Naive thymus-derived CD4-positive, alpha-beta T cell (primary cell): ENCODE data around the gene CSTPP1. TPM values are rescaled to one million over a fixed set of nuclear protein-coding genes. Genes with fewer than 3 reads are reported as not detected.
"Not testable (repeated sequence)": the region's sequence is repeated elsewhere in the genome, so short reads cannot be mapped to it uniquely, and the experiment has no call there.

ENCODE experiments used
- ATAC-seq: fragments of 150-1000 bp; cut with Tn5 transposase; 2 replicates; pipeline ENCODE4 v1.10.0; 2021; ENCODE audit warnings: mild to moderate bottlenecking, moderate library complexity
- CTCF ChIA-PET: fragments of 350-600 bp; sonication (Branson Sonifier 250); formaldehyde crosslinking; loops from one replicate; lab custom pipeline; 2021; ENCODE audit warnings: antibody characterized with exemption; lab: Charles Lee
- POLR2A ChIA-PET: fragments of 350-600 bp; sonication (Branson Sonifier 250); formaldehyde crosslinking; loops from one replicate; lab custom pipeline; 2021; ENCODE audit warnings: antibody characterized with exemption, inconsistent platforms; lab: Charles Lee
- DNase-seq, 9 donors: peaks; one replicate each; pipeline versions ENCODE4 v3.0.0 to v3.0.0-alpha.2; 2020 to 2022; ENCODE audit warnings: mixed read lengths in 1 of 9
- H3K27ac ChIP-seq: one replicate; pipeline ENCODE4 v1.7.0; 2013; ENCODE audit warnings: mild to moderate bottlenecking, low read depth, low read length, moderate library complexity
- H3K27me3 ChIP-seq, 2 donors: one replicate each; pipeline ENCODE4 v1.7.0; 2013; ENCODE audit warnings: low read length in 2 of 2, mild to moderate bottlenecking in 2 of 2, moderate library complexity in 2 of 2; ENCODE audit not compliant: control insufficient read depth in 2 of 2, insufficient read depth in 2 of 2
- H3K36me3 ChIP-seq, 3 experiments: 1 replicate in 2 of 3; 2 replicates in 1 of 3; pipeline ENCODE4 v1.7.0; 2013; ENCODE audit warnings: low read length in 3 of 3, mild to moderate bottlenecking in 3 of 3, moderate library complexity in 1 of 3; ENCODE audit not compliant: insufficient read depth in 3 of 3, control insufficient read depth in 2 of 3
- H3K4me1 ChIP-seq, 2 donors: one replicate each; pipeline ENCODE4 v1.7.0; 2013; ENCODE audit warnings: low read length in 2 of 2, mild to moderate bottlenecking in 2 of 2, moderate library complexity in 1 of 2; ENCODE audit not compliant: control insufficient read depth in 2 of 2, insufficient read depth in 2 of 2
- H3K4me3 ChIP-seq: 2 replicates; pipeline ENCODE4 v1.7.0; 2013; ENCODE audit warnings: mild to moderate bottlenecking, low read length
- H3K9me3 ChIP-seq, 3 experiments: 1 replicate in 2 of 3; 2 replicates in 1 of 3; pipeline ENCODE4 v1.7.0; 2013; ENCODE audit warnings: low read length in 3 of 3; ENCODE audit not compliant: control insufficient read depth in 2 of 3
- H3K27ac Mint-ChIP-seq, 9 donors: one replicate each; pipeline ENCODE4 v1.8.0; 2020 to 2022; ENCODE audit warnings: mixed read lengths in 9 of 9, mild to moderate bottlenecking in 8 of 9, moderate library complexity in 5 of 9, inconsistent platforms in 2 of 9
- H3K27me3 Mint-ChIP-seq, 5 donors: one replicate each; pipeline ENCODE4 v1.8.0; 2021 to 2022; ENCODE audit warnings: mixed read lengths in 5 of 5, mild to moderate bottlenecking in 1 of 5
- H3K36me3 Mint-ChIP-seq, 5 donors: one replicate each; pipeline ENCODE4 v1.8.0; 2020 to 2022; ENCODE audit warnings: mixed read lengths in 5 of 5, mild to moderate bottlenecking in 3 of 5, inconsistent platforms in 1 of 5
- H3K4me1 Mint-ChIP-seq, 7 donors: one replicate each; pipeline ENCODE4 v1.8.0; 2020 to 2022; ENCODE audit warnings: mixed read lengths in 7 of 7, mild to moderate bottlenecking in 3 of 7, inconsistent platforms in 1 of 7
- H3K4me3 Mint-ChIP-seq, 10 donors: one replicate each; pipeline ENCODE4 v1.8.0; 2020 to 2022; ENCODE audit warnings: mild to moderate bottlenecking in 10 of 10, mixed read lengths in 10 of 10, moderate library complexity in 6 of 10, inconsistent platforms in 2 of 10
- H3K9me3 Mint-ChIP-seq, 11 donors: one replicate each; pipeline ENCODE4 v1.8.0; 2020 to 2022; ENCODE audit warnings: mixed read lengths in 11 of 11, mild to moderate bottlenecking in 4 of 11, inconsistent platforms in 1 of 11, moderate library complexity in 1 of 11
- intact Hi-C, 2 donors: fragments of 100-400 bp; cut with micrococcal nuclease; formaldehyde crosslinking; loops; one replicate each; pipeline ENCODE4 v1.15.1; 2023
- microRNA-seq: library from miRNA; unstranded; fragments of <30 nt; microRNA quantifications from one replicate; pipeline ENCODE4 v1.2.0, GENCODE V29; 2022; ENCODE audit warnings: borderline microRNAs expressed
- polyA plus RNA-seq, 2 donors: library from polyadenylated mRNA; unstranded; fragments of 300-500 nt; fragmentation: Illumina TruSeq; gene quantifications; one replicate each; pipeline ENCODE4 v1.2.3, GENCODE V29; 2021
- total RNA-seq, 6 experiments: library from RNA in 5 of 6; stranded (reverse) in 5 of 6; gene quantifications; 1 replicate in 5 of 6; 2 replicates in 1 of 6; pipeline ENCODE4 v1.2.3 and lab custom pipeline; 2021 to 2026

The CSTPP1 gene
- total and polyA plus RNA-seq, 7 experiments from 2014 or later: 9.3 to 18.6 (median 16.1) TPM

GRCh38 chr11:47207459-47207858 lies 270.9 kb downstream of the CSTPP1 start:
- no peaks in the 10 kb centered on the region for H3K4me1 Mint-ChIP-seq
- H3K36me3 Mint-ChIP-seq: no peaks in the 10 kb centered on the region
- H3K9me3 ChIP-seq: no peaks in the 10 kb centered on the region
- H3K4me3 Mint-ChIP-seq: no peak overlapping the region
- H3K27me3 Mint-ChIP-seq: peaks cover 0 to 13% (median 0%) of the 10 kb centered on the region in 5 donors
- intact Hi-C loops: no loop called here
- no peak overlapping the region for H3K4me3 ChIP-seq
- CTCF ChIA-PET: no interaction called here
- no peaks in the 10 kb centered on the region for H3K4me1 ChIP-seq
- H3K27me3 ChIP-seq: no peaks in the 10 kb centered on the region
- no peak overlapping the region for H3K27ac Mint-ChIP-seq
- H3K27ac ChIP-seq: no peak overlapping the region
- no peaks in the 10 kb centered on the region for H3K36me3 ChIP-seq
- DNase-seq (no peak), ATAC-seq (no peak)
- POLR2A ChIA-PET: interaction anchor here (0.6 kb wide), 1 partner anchor 319 kb away, joined by 3 read pairs; no protein-coding TSS in a partner anchor
- no peaks in the 10 kb centered on the region for H3K9me3 Mint-ChIP-seq

GRCh38 chr11:47208008-47208552 lies 271.5 kb downstream of the CSTPP1 start:
- CTCF ChIA-PET, intact Hi-C loops: not testable (repeated sequence)

GRCh38 chr11:47208628-47209027 lies 272.1 kb downstream of the CSTPP1 start:
- H3K27ac ChIP-seq: no peak overlapping the region
- H3K36me3 ChIP-seq: no peaks in the 10 kb centered on the region
- ChIA-PET POLR2A (interaction anchor here (0.9 kb wide), 1 partner anchor 24 kb away, joined by 3 read pairs; no protein-coding TSS in a partner anchor), CTCF (no interaction called here)
- Mint-ChIP-seq H3K27ac (no peak overlapping the region), H3K4me1 (peaks cover 0 to 3% (median 0%) of the 10 kb centered on the region in 7 donors), H3K27me3 (peaks cover 0 to 11% (median 0%) of the 10 kb centered on the region in 5 donors), H3K9me3 (no peaks in the 10 kb centered on the region), H3K36me3 (no peaks in the 10 kb centered on the region), H3K4me3 (no peak overlapping the region)
- no peak for ATAC-seq
- H3K4me1 ChIP-seq: no peaks in the 10 kb centered on the region
- no peaks in the 10 kb centered on the region for H3K9me3 ChIP-seq
- H3K4me3 ChIP-seq: no peak overlapping the region
- intact Hi-C loops: no loop called here
- DNase-seq: no peak
- no peaks in the 10 kb centered on the region for H3K27me3 ChIP-seq

More at GRCh38 chr11:47208008-47208552, 271.5 kb downstream of the CSTPP1 start:
- H3K27ac ChIP-seq, H3K36me3 ChIP-seq, H3K4me1 ChIP-seq, H3K27ac Mint-ChIP-seq, H3K4me1 Mint-ChIP-seq, H3K9me3 Mint-ChIP-seq, POLR2A ChIA-PET, H3K36me3 Mint-ChIP-seq, DNase-seq, ATAC-seq, H3K9me3 ChIP-seq, H3K27me3 ChIP-seq, H3K4me3 Mint-ChIP-seq, H3K4me3 ChIP-seq: not testable (repeated sequence)
- peaks cover 0 to 11% (median 0%) of the 10 kb centered on the region in 5 donors for H3K27me3 Mint-ChIP-seq

Small RNA genes within 50 kb of the gene (microRNA-seq; reads per million reads assigned to microRNA genes)
- not detected for gene MIR6745

Other genes with a start within 250 kb of the CSTPP1 start
- gene ARHGAP1, start 236.1 kb upstream of the CSTPP1 start, total RNA-seq: 10 to 100 TPM; 44.6 to 82.5 (median 64.6) TPM
- 10 to 100 TPM; 44.2 to 69.9 TPM for gene ARHGAP1, start 236.1 kb upstream of the CSTPP1 start, polyA plus RNA-seq
- gene ZNF408, start 235.7 kb upstream of the CSTPP1 start, total RNA-seq: 10 to 100 TPM in 4 of 5 experiments, 1 to 10 TPM in 1; 7.8 to 20.0 (median 16.6) TPM
- 10 to 100 TPM in 1 of 2 donors, 1 to 10 TPM in 1; 7.0 to 14.1 TPM for gene ZNF408, start 235.7 kb upstream of the CSTPP1 start, polyA plus RNA-seq
- gene F2, start 217.5 kb upstream of the CSTPP1 start, total RNA-seq: under 1 TPM in 1 of 5 experiments, not detected in 4; 0.15 TPM
- gene F2, start 217.5 kb upstream of the CSTPP1 start, polyA plus RNA-seq: not detected
- 100 to 1,000 TPM in 1 of 5 experiments, 10 to 100 TPM in 4; 28.3 to 126 (median 46.0) TPM for gene CKAP5, start 90.5 kb upstream of the CSTPP1 start, total RNA-seq
- gene CKAP5, start 90.5 kb upstream of the CSTPP1 start, polyA plus RNA-seq: 10 to 100 TPM; 10.9 to 23.8 TPM
- gene LRP4, start 18.2 kb upstream of the CSTPP1 start, total RNA-seq: not detected
- not detected for gene LRP4, start 18.2 kb upstream of the CSTPP1 start, polyA plus RNA-seq
- gene ARFGAP2, start 240.1 kb downstream of the CSTPP1 start, total RNA-seq: 100 to 1,000 TPM; 107 to 220 (median 155) TPM
- gene ARFGAP2, start 240.1 kb downstream of the CSTPP1 start, polyA plus RNA-seq: 100 to 1,000 TPM; 117 to 121 TPM
- gene PACSIN3, start 249.7 kb downstream of the CSTPP1 start, total RNA-seq: 1 to 10 TPM in 1 of 5 experiments, under 1 TPM in 1, not detected in 3; 0.34 to 4.3 TPM
- gene PACSIN3, start 249.7 kb downstream of the CSTPP1 start, polyA plus RNA-seq: under 1 TPM in 1 of 2 donors, not detected in 1; 0.82 TPM